Measurements from ENCODE around the gene RETREG3.
"Not testable (repeated sequence)": the region's sequence is repeated elsewhere in the genome, so short reads cannot be mapped to it uniquely, and the experiment has no call there.

The RETREG3 gene

GRCh38 chr17:42623732-42624596, 14.8 kb upstream of the RETREG3 start:
- no peak overlapping the region for H3K9ac ChIP-seq (ENCODE audit: low read depth, low read length)
- H3K4me1 ChIP-seq (ENCODE audit: insufficient read depth, low read length) = 0 out of 2 replicates have a peak, but pooled peaks cover under 1% of the 10 kb centered on the region
- no peaks in the 10 kb centered on the region for H3K36me3 ChIP-seq (ENCODE audit: insufficient read depth, low read length)
- H3K9me3 ChIP-seq (ENCODE audit: control insufficient read depth, insufficient read depth, low read length) = no peaks in the 10 kb centered on the region

DNA sequence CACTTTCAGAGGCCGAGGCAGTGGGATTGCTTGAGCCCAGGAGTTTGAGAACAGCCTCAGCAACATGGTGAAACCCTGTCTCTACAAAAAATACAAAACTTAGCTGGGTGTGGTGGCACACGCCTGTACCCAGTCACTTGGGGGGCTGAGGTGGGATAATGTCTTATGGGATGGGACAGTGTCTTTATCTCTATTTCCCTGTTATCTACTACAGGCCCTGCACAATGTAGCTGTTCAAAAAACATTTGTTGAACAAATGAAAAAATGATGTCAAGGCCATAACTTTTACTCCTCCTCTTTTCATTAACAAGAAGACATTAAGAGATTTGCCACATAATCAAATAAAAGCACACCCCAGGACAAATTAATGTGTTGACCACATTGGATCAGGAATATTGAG, 14.1 kb upstream of the RETREG3 start:
- Histone ChIP-seq H3K4me1 (ENCODE audit: insufficient read depth, low read length) (peaks cover 3% of the 10 kb centered on the region), H3K9ac (ENCODE audit: low read depth, low read length) (no peak overlapping the region)

GRCh38 chr17:42621987-42622386, 12.8 kb upstream of the RETREG3 start:
- H3K9ac ChIP-seq (ENCODE audit: low read depth, low read length); H3K36me3 ChIP-seq (ENCODE audit: insufficient read depth, low read length); H3K9me3 ChIP-seq (ENCODE audit: control insufficient read depth, insufficient read depth, low read length); H3K4me1 ChIP-seq (ENCODE audit: insufficient read depth, low read length): not testable (repeated sequence)

More for the DNA sequence above, 14.1 kb upstream of the RETREG3 start:
- Histone ChIP-seq H3K9me3 (ENCODE audit: control insufficient read depth, insufficient read depth, low read length) (no peaks in the 10 kb centered on the region), H3K36me3 (ENCODE audit: insufficient read depth, low read length) (no peaks in the 10 kb centered on the region)

DNA sequence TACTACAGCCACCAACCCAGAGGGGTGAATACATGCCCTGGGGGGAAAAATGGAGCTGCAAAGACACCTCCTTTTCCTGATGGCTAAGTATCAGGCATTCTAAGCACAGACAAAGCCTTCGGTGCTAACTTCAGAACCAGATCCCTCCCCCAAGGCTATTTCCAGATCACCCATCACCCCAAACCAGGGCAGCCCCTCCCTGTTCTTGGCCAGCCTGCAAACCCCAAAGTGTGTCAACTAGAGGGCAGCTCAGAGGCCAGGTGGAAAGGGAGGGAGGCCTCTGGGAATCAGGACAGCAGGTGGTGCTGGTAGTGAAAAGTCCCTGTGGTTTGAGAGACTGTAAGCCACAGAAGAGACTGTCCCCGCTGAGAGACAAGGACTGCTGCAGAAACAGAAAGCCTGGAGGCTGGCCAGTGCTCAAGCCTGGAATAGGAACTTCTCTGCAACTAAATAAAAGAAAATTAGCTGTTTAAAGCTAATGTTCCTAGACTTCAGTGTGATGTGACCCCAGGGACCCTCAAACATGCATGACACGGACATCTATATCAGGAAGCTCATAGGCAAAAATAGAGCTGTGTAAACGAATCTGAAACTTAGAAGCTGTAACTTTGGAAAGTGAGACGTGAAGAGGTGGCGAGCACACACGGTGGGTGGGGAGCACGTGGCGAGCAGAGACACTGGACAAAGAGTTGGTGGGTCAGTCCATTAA, 9.4 kb upstream of the RETREG3 start:
- H3K9me3 ChIP-seq (ENCODE audit: control insufficient read depth, insufficient read depth, low read length) = no peaks in the 10 kb centered on the region
- H3K36me3 ChIP-seq (ENCODE audit: insufficient read depth, low read length) = peaks cover 10% of the 10 kb centered on the region; the same call in 1 of the 2 replicates
- peaks cover 3% of the 10 kb centered on the region for H3K4me1 ChIP-seq (ENCODE audit: insufficient read depth, low read length)
- H3K9ac ChIP-seq (ENCODE audit: low read depth, low read length) = no peak overlapping the region

GRCh38 chr17:42617956-42618431, 8.8 kb upstream of the RETREG3 start:
- Histone ChIP-seq H3K4me1 (ENCODE audit: insufficient read depth, low read length) (peaks cover 3% of the 10 kb centered on the region), H3K9ac (ENCODE audit: low read depth, low read length) (no peak overlapping the region), H3K9me3 (ENCODE audit: control insufficient read depth, insufficient read depth, low read length) (no peaks in the 10 kb centered on the region), H3K36me3 (ENCODE audit: insufficient read depth, low read length) (peaks cover 13% of the 10 kb centered on the region; the same call in 1 of the 2 replicates)

DNA sequence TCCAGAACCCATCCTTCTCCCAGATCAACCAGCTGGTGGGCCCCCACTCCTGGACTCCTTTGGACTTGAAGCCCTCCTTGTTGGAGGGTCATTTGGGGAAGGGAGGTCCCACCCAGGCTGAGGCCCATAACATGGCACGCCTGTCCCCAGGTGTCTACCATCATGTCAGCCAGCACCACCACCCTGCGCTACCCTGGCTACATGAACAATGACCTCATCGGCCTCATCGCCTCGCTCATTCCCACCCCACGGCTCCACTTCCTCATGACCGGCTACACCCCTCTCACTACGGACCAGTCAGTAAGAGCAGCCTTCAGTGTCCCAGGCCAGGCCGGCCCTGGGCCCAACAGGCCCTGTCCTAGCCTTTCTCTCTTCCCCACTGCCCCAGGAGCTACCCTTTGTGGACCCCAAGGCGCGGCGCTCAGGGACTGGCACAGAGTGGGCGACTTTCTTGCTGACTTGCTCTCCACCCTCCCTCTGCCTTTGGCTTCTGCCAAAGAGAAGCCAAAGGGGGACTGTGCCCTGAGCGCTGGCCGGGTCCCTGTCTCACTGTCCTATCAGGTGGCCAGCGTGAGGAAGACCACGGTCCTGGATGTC, 4.6 kb upstream of the RETREG3 start:
- Histone ChIP-seq H3K36me3 (ENCODE audit: insufficient read depth, low read length) (peaks cover 27% of the 10 kb centered on the region), H3K4me1 (ENCODE audit: insufficient read depth, low read length) (peaks cover 2% of the 10 kb centered on the region), H3K9ac (ENCODE audit: low read depth, low read length) (no peak overlapping the region), H3K9me3 (ENCODE audit: control insufficient read depth, insufficient read depth, low read length) (no peaks in the 10 kb centered on the region)

GRCh38 chr17:42612013-42612412, 2.8 kb upstream of the RETREG3 start:
- Histone ChIP-seq H3K36me3 (ENCODE audit: insufficient read depth, low read length) (peaks cover 27% of the 10 kb centered on the region), H3K9ac (ENCODE audit: low read depth, low read length) (no peak overlapping the region), H3K9me3 (ENCODE audit: control insufficient read depth, insufficient read depth, low read length) (no peaks in the 10 kb centered on the region), H3K4me1 (ENCODE audit: insufficient read depth, low read length) (peaks cover 8% of the 10 kb centered on the region; the same call in 1 of the 2 replicates)

- not testable (repeated sequence) for H3K9me3 ChIP-seq (ENCODE audit: control insufficient read depth, insufficient read depth, low read length); H3K4me1 ChIP-seq (ENCODE audit: insufficient read depth, low read length)
- H3K9ac ChIP-seq (ENCODE audit: low read depth, low read length) = peak overlapping the region; percentile 78
- H3K36me3 ChIP-seq (ENCODE audit: insufficient read depth, low read length) = peaks cover 22% of the 10 kb centered on the region
Measured at GRCh38 chr17:42609814-42610801, 934 bp upstream of the RETREG3 start.

- Histone ChIP-seq H3K9ac (ENCODE audit: low read depth, low read length) (peak overlapping the region; percentile 78), H3K9me3 (ENCODE audit: control insufficient read depth, insufficient read depth, low read length) (no peaks in the 10 kb centered on the region), H3K4me1 (ENCODE audit: insufficient read depth, low read length) (peaks cover 8% of the 10 kb centered on the region; the same call in 1 of the 2 replicates), H3K36me3 (ENCODE audit: insufficient read depth, low read length) (peaks cover 16% of the 10 kb centered on the region)
Measured at GRCh38 chr17:42608305-42609181, 631 bp downstream of the RETREG3 start.

GRCh38 chr17:42607769-42608168, 1.4 kb downstream of the RETREG3 start:
- Histone ChIP-seq H3K4me1 (ENCODE audit: insufficient read depth, low read length) (peaks cover 8% of the 10 kb centered on the region; the same call in 1 of the 2 replicates), H3K36me3 (ENCODE audit: insufficient read depth, low read length) (peaks cover 11% of the 10 kb centered on the region), H3K9ac (ENCODE audit: low read depth, low read length) (peak overlapping the region; percentile 78; the same call in 1 of the 2 replicates), H3K9me3 (ENCODE audit: control insufficient read depth, insufficient read depth, low read length) (no peaks in the 10 kb centered on the region)

- no peaks in the 10 kb centered on the region for H3K36me3 ChIP-seq (ENCODE audit: insufficient read depth, low read length)
- no peaks in the 10 kb centered on the region for H3K9me3 ChIP-seq (ENCODE audit: control insufficient read depth, insufficient read depth, low read length)
- H3K4me1 ChIP-seq (ENCODE audit: insufficient read depth, low read length) = peaks cover 7% of the 10 kb centered on the region; the same call in 1 of the 2 replicates
- H3K9ac ChIP-seq (ENCODE audit: low read depth, low read length) = no peak overlapping the region
Measured at GRCh38 chr17:42603318-42603717, 5.9 kb downstream of the RETREG3 start.

DNA sequence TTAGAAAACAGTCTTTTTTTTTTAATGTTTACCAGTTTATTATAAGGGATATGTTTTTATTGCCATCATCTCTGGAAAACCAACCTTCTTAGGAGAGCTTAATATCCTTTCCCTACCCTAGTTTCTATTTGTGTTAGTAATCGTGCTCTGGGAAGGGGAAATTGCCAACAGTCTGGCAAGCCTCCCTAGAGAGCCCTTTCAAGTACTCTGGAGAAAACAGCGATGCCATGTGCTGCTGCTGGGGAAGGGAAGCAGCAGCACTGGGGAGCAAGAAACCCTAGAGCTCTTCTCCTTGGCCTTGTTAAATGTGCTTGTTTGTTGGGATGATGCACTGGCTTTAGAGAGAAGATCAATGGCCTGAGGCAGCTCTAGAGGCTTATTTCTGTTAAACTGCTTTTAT, 10.3 kb downstream of the RETREG3 start:
- no peaks in the 10 kb centered on the region for H3K4me1 ChIP-seq (ENCODE audit: insufficient read depth, low read length)
- no peaks in the 10 kb centered on the region for H3K36me3 ChIP-seq (ENCODE audit: insufficient read depth, low read length)
- no peaks in the 10 kb centered on the region for H3K9me3 ChIP-seq (ENCODE audit: control insufficient read depth, insufficient read depth, low read length)
- H3K9ac ChIP-seq (ENCODE audit: low read depth, low read length) = no peak overlapping the region

- Histone ChIP-seq H3K4me1 (ENCODE audit: insufficient read depth, low read length) (no peaks in the 10 kb centered on the region), H3K36me3 (ENCODE audit: insufficient read depth, low read length) (no peaks in the 10 kb centered on the region)
Measured at GRCh38 chr17:42596386-42596785, 12.8 kb downstream of the RETREG3 start.

More at GRCh38 chr17:42596386-42596785, 12.8 kb downstream of the RETREG3 start:
- Histone ChIP-seq H3K9ac (ENCODE audit: low read depth, low read length) (no peak overlapping the region), H3K9me3 (ENCODE audit: control insufficient read depth, insufficient read depth, low read length) (no peaks in the 10 kb centered on the region)

Data from ES-I3 (cell line).